Thoracic aorta (tissue), 2 donors: ENCODE results near the gene TSPAN31. TPM values are rescaled to one million over a fixed set of nuclear protein-coding genes. Genes with fewer than 3 reads are reported as not detected.
A peak's percentile ranks its signal among the peaks of the same experiment; 100 is the strongest.
"Not testable (repeated sequence)": the region's sequence is repeated elsewhere in the genome, so short reads cannot be mapped to it uniquely, and the experiment has no call there.

Experiments
- ATAC-seq: fragments of 150-250 bp; one replicate; pipeline ENCODE4 v1.8.0; 2017; ENCODE audit warnings: low read depth; ENCODE audit not compliant: insufficient number of reproducible peaks, low FRiP score
- DNase-seq: peaks from one replicate; pipeline ENCODE4 v3.0.0-alpha.2; 2020; ENCODE audit warnings: low spot score
- H3K27ac ChIP-seq, 2 donors: fragments of 200-600 bp; sonication (generic); 1 replicate in 1 of 2; 2 replicates in 1 of 2; pipeline ENCODE4 v1.5.1; 2016; ENCODE audit warnings: mild to moderate bottlenecking in 2 of 2, moderate library complexity in 2 of 2
- H3K27me3 ChIP-seq: fragments of 200-600 bp; sonication (generic); replicated peaks from 2 replicates; pipeline ENCODE4 v1.6.0; 2016; ENCODE audit warnings: mild to moderate bottlenecking; ENCODE audit not compliant: insufficient read depth
- H3K36me3 ChIP-seq: fragments of 200-600 bp; sonication (generic); one replicate; pipeline ENCODE4 v1.5.1; 2016
- H3K4me1 ChIP-seq, 2 donors: fragments of 200-600 bp; sonication (generic); 1 replicate in 1 of 2; 2 replicates in 1 of 2; pipeline versions ENCODE4 v1.5.1 to v1.6.0; 2016; ENCODE audit warnings: low read depth in 2 of 2, mild to moderate bottlenecking in 1 of 2; ENCODE audit not compliant: control insufficient read depth in 1 of 2
- H3K4me3 ChIP-seq: fragments of 200-600 bp; sonication (generic); 2 replicates; pipeline ENCODE4 v1.5.1; 2016; ENCODE audit warnings: mild to moderate bottlenecking
- H3K9me3 ChIP-seq: fragments of 200-600 bp; sonication (generic); 2 replicates; pipeline ENCODE4 v1.5.1; 2016
- total RNA-seq, 2 donors: library from RNA; depleted of rRNA; stranded (reverse); fragments of >200 nt; gene quantifications; one replicate each; pipeline versions ENCODE4 v1.1.0 to v1.2.3, GENCODE V29; 2016
- TF ChIP-seq, protein P1 (sequence below): fragments of 200-600 bp; sonication (generic); IDR thresholded peaks from one replicate; pipeline ENCODE4 v1.5.1; 2019; ENCODE audit warnings: antibody characterized with exemption

TSPAN31 gene
- total RNA-seq, 2 donors from 2014 or later = 58.8 to 115 TPM

DNA sequence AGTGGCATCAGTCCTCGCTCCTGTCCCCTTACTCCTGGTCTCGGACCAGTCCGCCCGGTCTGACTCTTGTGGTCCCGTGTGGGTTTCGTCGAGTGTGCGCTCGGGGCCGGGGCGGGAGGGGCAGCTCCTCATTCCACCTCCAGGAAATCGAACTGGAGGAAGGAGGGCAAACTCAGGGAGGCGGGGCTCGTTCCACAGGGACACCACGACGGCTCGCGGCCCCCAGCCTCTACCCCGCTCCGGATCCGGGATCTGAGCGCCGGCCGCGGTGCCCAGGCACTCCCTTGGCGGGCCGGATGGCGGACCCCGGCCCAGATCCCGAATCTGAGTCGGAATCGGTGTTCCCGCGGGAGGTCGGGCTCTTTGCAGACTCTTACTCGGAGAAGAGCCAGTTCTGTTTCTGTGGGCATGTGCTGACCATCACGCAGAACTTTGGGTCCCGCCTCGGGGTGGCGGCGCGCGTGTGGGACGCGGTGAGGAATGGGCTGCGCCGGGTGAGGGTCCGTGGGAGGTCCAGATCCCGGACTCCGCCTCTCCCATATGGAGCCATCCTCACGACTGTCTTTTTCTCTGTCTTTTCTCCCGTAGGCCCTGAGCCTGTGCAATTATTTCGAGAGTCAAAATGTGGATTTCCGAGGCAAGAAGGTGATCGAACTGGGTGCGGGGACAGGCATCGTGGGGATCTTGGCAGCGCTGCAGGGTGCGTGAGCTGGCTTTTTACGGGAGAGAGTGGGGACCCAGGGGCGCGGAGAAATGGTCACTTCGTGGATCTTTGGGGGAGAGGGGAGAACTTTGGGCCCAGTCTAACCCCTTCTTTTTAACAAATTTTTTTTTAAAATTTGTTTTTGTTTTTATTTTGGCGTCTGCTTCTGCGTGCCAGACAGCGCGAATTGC lies 27.8 kb downstream of the TSPAN31 start, which contains the start of gene EEF1AKMT3:
Gene EEF1AKMT3 (plus strand): TSS at position 186 of the 894 bp plus-strand sequence. CDS start 111 bp downstream, at position 297.
- DNase-seq (peak; percentile 36), ATAC-seq (peak; percentile 20)
- Histone ChIP-seq H3K27me3 (no peaks in the 10 kb centered on the region), H3K4me1 (peaks cover 9 to 24% of the 10 kb centered on the region in 2 donors), H3K4me3 (peak within 1 kb of the TSS; percentile 97), H3K36me3 (peaks cover 8% of the 10 kb centered on the region), H3K27ac (peak within 1 kb of the TSS; percentile 94 to 98), H3K9me3 (no peaks in the 10 kb centered on the region)
- TF ChIP-seq, protein P1, sequence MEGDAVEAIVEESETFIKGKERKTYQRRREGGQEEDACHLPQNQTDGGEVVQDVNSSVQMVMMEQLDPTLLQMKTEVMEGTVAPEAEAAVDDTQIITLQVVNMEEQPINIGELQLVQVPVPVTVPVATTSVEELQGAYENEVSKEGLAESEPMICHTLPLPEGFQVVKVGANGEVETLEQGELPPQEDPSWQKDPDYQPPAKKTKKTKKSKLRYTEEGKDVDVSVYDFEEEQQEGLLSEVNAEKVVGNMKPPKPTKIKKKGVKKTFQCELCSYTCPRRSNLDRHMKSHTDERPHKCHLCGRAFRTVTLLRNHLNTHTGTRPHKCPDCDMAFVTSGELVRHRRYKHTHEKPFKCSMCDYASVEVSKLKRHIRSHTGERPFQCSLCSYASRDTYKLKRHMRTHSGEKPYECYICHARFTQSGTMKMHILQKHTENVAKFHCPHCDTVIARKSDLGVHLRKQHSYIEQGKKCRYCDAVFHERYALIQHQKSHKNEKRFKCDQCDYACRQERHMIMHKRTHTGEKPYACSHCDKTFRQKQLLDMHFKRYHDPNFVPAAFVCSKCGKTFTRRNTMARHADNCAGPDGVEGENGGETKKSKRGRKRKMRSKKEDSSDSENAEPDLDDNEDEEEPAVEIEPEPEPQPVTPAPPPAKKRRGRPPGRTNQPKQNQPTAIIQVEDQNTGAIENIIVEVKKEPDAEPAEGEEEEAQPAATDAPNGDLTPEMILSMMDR = no peak

DNA sequence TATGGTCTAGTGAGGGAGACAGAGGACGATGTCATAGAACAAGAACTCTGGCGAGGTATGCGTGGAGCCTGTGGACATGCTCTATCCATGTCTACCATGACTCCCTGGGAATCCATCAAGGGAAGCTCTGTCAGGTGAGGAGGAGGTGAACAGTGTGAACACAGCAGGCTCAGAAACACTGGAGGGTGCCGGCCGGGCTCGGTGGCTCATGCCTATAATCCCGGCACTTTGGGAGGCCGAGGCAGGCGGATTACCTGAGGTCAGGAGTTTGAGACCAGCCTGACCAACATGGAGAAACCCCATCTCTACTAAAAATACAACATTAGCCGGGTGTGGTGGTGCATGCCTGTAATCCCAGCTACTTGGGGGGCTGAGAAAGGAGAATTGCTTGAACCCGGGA lies 29.8 kb downstream of the TSPAN31 start:
- not testable (repeated sequence) for H3K27me3 ChIP-seq, H3K27ac ChIP-seq, DNase-seq, H3K4me3 ChIP-seq, ATAC-seq, H3K9me3 ChIP-seq, H3K36me3 ChIP-seq
- peaks cover 9 to 24% of the 10 kb centered on the region in 2 donors for H3K4me1 ChIP-seq

DNA sequence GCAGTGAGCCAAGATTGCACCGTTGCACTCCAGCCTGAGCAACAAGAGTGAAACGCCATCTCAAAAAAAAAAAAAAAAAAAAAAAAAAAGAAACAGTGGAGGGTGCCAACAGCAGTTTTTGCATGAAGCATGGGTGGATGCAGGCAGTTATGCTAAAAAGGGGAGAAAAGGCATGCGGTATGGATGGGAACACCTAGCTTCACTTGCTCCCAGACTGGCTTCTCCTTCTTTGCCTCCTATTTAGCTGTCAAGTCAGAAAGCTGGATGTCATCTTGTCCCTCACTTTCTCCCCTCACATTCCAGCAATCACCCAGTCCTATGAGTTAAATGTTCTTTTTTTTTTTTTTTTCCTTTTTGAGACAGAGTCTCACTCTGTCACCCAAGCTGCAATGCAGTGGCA lies 30.2 kb downstream of the TSPAN31 start:
- H3K27me3 ChIP-seq = no peaks in the 10 kb centered on the region
- DNase-seq (no peak), ATAC-seq (no peak)
- peaks cover 8% of the 10 kb centered on the region for H3K36me3 ChIP-seq
- TF ChIP-seq, protein P1 = no peak
- H3K9me3 ChIP-seq = no peaks in the 10 kb centered on the region
- H3K27ac ChIP-seq = no peak overlapping the region
- H3K4me1 ChIP-seq = peaks cover 9 to 24% of the 10 kb centered on the region in 2 donors
- no peak overlapping the region for H3K4me3 ChIP-seq

DNA sequence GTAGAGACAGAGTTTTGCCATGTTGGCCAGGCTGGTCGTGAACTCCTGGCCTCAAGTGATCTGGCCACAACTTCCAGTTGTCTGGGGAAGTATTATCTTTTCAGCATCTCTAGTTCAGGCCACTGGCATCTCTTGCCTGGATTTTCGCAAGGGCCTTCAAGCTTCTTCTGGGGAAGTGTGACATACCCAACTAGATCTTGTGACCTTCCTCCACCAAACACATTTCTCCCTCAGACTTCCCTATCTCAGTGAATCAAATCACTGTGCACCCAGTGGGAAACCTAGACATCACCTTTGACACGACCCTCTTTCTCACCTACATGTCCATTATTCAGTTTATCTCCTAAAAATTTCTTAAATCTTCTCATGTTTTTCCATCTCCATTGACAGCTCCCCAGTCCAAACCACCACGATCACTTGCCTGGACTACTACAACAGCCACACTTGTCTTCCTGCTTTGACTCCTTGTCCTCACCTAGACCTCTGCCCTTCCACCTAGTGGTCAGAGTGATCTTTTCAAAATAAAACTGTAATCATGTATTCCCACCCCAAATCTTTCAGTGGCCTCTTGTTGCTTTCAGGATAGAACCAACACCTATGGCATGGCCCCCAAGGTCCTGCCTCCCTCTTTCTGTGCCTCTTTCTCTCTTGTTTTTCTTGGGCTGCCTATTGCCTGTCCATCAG lies 30.9 kb downstream of the TSPAN31 start:
- H3K36me3 ChIP-seq = peaks cover 8% of the 10 kb centered on the region
- no peaks in the 10 kb centered on the region for H3K27me3 ChIP-seq
- H3K9me3 ChIP-seq = no peaks in the 10 kb centered on the region
- H3K27ac ChIP-seq = no peak overlapping the region
- TF ChIP-seq, protein P1 = no peak
- H3K4me3 ChIP-seq = no peak overlapping the region
- H3K4me1 ChIP-seq = peaks cover 9 to 24% of the 10 kb centered on the region in 2 donors
- no peak for ATAC-seq
- no peak for DNase-seq

DNA sequence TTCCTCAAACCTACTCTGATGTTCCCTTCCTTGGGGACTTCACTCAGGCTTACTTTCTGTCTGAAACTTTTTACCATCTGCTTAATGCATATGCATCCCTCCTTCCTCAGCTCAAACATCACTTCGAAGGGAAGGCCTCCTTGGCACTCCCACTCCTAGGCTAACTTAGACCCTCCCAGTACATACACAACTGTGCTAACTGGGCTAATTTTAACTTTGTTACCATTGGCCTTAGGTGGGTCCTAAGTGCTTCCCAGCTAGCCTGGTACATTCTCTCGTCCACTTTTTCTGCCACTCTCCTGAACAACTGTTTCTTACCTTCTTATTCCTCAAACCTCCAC lies 31.4 kb downstream of the TSPAN31 start:
- ATAC-seq (no peak), DNase-seq (no peak)
- Histone ChIP-seq H3K36me3 (peaks cover 8% of the 10 kb centered on the region), H3K4me3 (no peak overlapping the region), H3K9me3 (no peaks in the 10 kb centered on the region), H3K27me3 (no peaks in the 10 kb centered on the region), H3K4me1 (peaks cover 9 to 18% of the 10 kb centered on the region in 2 donors), H3K27ac (no peak overlapping the region)
- TF ChIP-seq, protein P1 = no peak
